GM23338 (cell line): Measurements from ENCODE around the gene MPHOSPH6. TPM values are rescaled to one million over a fixed set of nuclear protein-coding genes. Genes with fewer than 3 reads are reported as not detected.

Source experiments
- ATAC-seq: fragments of 200-7000 bp; cut with Tn5 transposase; 3 replicates; pipeline ENCODE4 v1.9.1; 2020
- DNase-seq: peaks from one replicate; pipeline ENCODE4 v3.0.0-alpha.2; 2015; ENCODE audit warnings: low spot score
- H2AFZ ChIP-seq: fragments of 200-600 bp; sonication (generic); 2 replicates; pipeline ENCODE4 v1.8.0; 2016; ENCODE audit warnings: antibody characterized with exemption, mild to moderate bottlenecking, moderate library complexity
- H3F3A ChIP-seq: fragments of 200-600 bp; sonication (generic); replicated peaks from 2 replicates; pipeline ENCODE4 v1.8.0; 2017; ENCODE audit warnings: antibody characterized with exemption, mixed run types, low read depth
- H3K27ac ChIP-seq: fragments of 200-600 bp; sonication (generic); 2 replicates; pipeline ENCODE4 v1.6.1; 2016; ENCODE audit warnings: low read depth
- H3K27me3 ChIP-seq: fragments of 200-600 bp; sonication (generic); 2 replicates; pipeline ENCODE4 v1.8.0; 2016; ENCODE audit warnings: mild to moderate bottlenecking, mixed run types, moderate library complexity; ENCODE audit not compliant: insufficient read depth
- H3K36me3 ChIP-seq: fragments of 200-600 bp; sonication (generic); 2 replicates; pipeline ENCODE4 v1.8.0; 2016; ENCODE audit warnings: mild to moderate bottlenecking; ENCODE audit not compliant: insufficient read depth
- H3K4me1 ChIP-seq: fragments of 200-600 bp; sonication (generic); 2 replicates; pipeline ENCODE4 v1.8.0; 2016; ENCODE audit warnings: mild to moderate bottlenecking, moderate library complexity; ENCODE audit not compliant: insufficient read depth
- H3K4me2 ChIP-seq: fragments of 200-600 bp; sonication (generic); 2 replicates; pipeline ENCODE4 v1.7.1; 2017; ENCODE audit warnings: mixed run types
- H3K4me3 ChIP-seq: fragments of 200-600 bp; sonication (generic); 2 replicates; pipeline ENCODE4 v1.6.1; 2016; ENCODE audit warnings: mixed run types
- H3K79me2 ChIP-seq: fragments of 200-600 bp; sonication (generic); replicated peaks from 2 replicates; pipeline ENCODE4 v1.8.0; 2017; ENCODE audit warnings: mild to moderate bottlenecking; ENCODE audit not compliant: insufficient read depth
- H3K9me2 ChIP-seq: fragments of 200-600 bp; sonication (generic); 2 replicates; pipeline ENCODE4 v1.8.0; 2017; ENCODE audit not compliant: insufficient read depth
- H4K20me1 ChIP-seq: fragments of 200-600 bp; sonication (generic); replicated peaks from 2 replicates; pipeline ENCODE4 v1.8.0; 2017; ENCODE audit warnings: mild to moderate bottlenecking; ENCODE audit not compliant: insufficient read depth
- H3K27ac Mint-ChIP-seq: 2 replicates; pipeline ENCODE4 v1.8.0; 2020; ENCODE audit warnings: inconsistent platforms, mild to moderate bottlenecking, moderate library complexity, mixed read lengths
- H3K27me3 Mint-ChIP-seq: 3 replicates; pipeline ENCODE4 v1.8.0; 2022; ENCODE audit warnings: low read depth, mild to moderate bottlenecking, moderate library complexity, mixed read lengths, inconsistent platforms; ENCODE audit not compliant: insufficient read depth, poor library complexity
- H3K36me3 Mint-ChIP-seq: 3 replicates; pipeline ENCODE4 v1.8.0; 2021; ENCODE audit warnings: low read depth, mild to moderate bottlenecking, inconsistent platforms, moderate library complexity, mixed read lengths
- H3K4me1 Mint-ChIP-seq: 3 replicates; pipeline ENCODE4 v1.8.0; 2020; ENCODE audit warnings: mild to moderate bottlenecking, inconsistent platforms, mixed read lengths
- H3K4me3 Mint-ChIP-seq: 3 replicates; pipeline ENCODE4 v1.8.0; 2021; ENCODE audit warnings: moderate library complexity, mild to moderate bottlenecking, inconsistent platforms, mixed read lengths
- H3K9me3 Mint-ChIP-seq: 3 replicates; pipeline ENCODE4 v1.8.0; 2020; ENCODE audit warnings: moderate library complexity, mild to moderate bottlenecking, inconsistent platforms, mixed read lengths
- CREB1 ChIP-seq: fragments of 250-450 bp; sonication (Bioruptor Pico); IDR thresholded peaks from 2 replicates; pipeline ENCODE4 v1.5.0; 2020; ENCODE audit warnings: low read depth, mild to moderate bottlenecking, moderate library complexity
- EZH2 ChIP-seq: fragments of 200-600 bp; sonication (generic); IDR thresholded peaks from one replicate; pipeline ENCODE4 v1.8.0; 2017; ENCODE audit warnings: antibody characterized with exemption, mild to moderate bottlenecking, low read depth; ENCODE audit not compliant: unreplicated experiment
- EZH2phosphoT487 ChIP-seq: fragments of 200-600 bp; sonication (generic); IDR thresholded peaks from one replicate; pipeline ENCODE4 v1.8.1; 2018; ENCODE audit warnings: antibody characterized with exemption; ENCODE audit not compliant: unreplicated experiment
- JUNB ChIP-seq: IDR thresholded peaks from one replicate; pipeline ENCODE4 v1.6.1; 2016; ENCODE audit warnings: antibody characterized with exemption; ENCODE audit not compliant: unreplicated experiment
- NANOG ChIP-seq: IDR thresholded peaks from 2 replicates; pipeline ENCODE4 v1.6.1; 2016; ENCODE audit warnings: antibody characterized with exemption, borderline replicate concordance
- POLR2AphosphoS5 ChIP-seq: IDR thresholded peaks from 2 replicates; pipeline ENCODE4 v1.6.1; 2016; ENCODE audit warnings: antibody characterized with exemption, low read depth
- STAT1 ChIP-seq: IDR thresholded peaks from one replicate; pipeline ENCODE4 v1.6.1; 2016; ENCODE audit warnings: antibody characterized with exemption; ENCODE audit not compliant: unreplicated experiment
- ZNF114 ChIP-seq: fragments of 250-450 bp; sonication (Bioruptor Pico); IDR thresholded peaks from 2 replicates; pipeline ENCODE4 v1.5.0; 2020; ENCODE audit warnings: mild to moderate bottlenecking, moderate library complexity
- ZNF331 ChIP-seq: fragments of 250-450 bp; sonication (Bioruptor Pico); IDR thresholded peaks from 2 replicates; pipeline ENCODE4 v1.5.0; 2020; ENCODE audit warnings: low read depth, mild to moderate bottlenecking, moderate library complexity
- polyA plus RNA-seq: library from polyadenylated mRNA; unstranded; fragments of >200 nt; fragmentation: Nextera tagmentation; extraction: Ambion mirVana; gene quantifications from 2 replicates; pipeline ENCODE4 v1.2.1, GENCODE V29; 2016
- total RNA-seq: library from RNA; depleted of rRNA; stranded (reverse); fragments of >200 nt; shearing (Covaris generic); gene quantifications from 2 replicates; pipeline ENCODE4 v1.2.3, GENCODE V29; 2014
- TF ChIP-seq, protein P1 (sequence below): IDR thresholded peaks from one replicate; pipeline ENCODE4 v1.6.1; 2018; ENCODE audit warnings: antibody characterized with exemption; ENCODE audit not compliant: unreplicated experiment
- TF ChIP-seq, protein P2 (sequence below), 2 experiments: fragments of 200-600 bp in 1 of 2; sonication (generic) in 1 of 2; conservative IDR thresholded peaks; 2 replicates each; pipeline versions ENCODE4 v1.5.1 to v1.6.1; 2016 to 2017; ENCODE audit warnings: antibody characterized with exemption in 2 of 2, low read depth in 2 of 2, mild to moderate bottlenecking in 2 of 2, moderate library complexity in 1 of 2
- TF ChIP-seq, protein P3 (sequence below): IDR thresholded peaks from 2 replicates; pipeline ENCODE4 v1.6.1; 2016; ENCODE audit warnings: antibody characterized with exemption
- TF ChIP-seq, protein P4 (sequence below): fragments of 250-450 bp; sonication (Bioruptor Pico); IDR thresholded peaks from 2 replicates; pipeline ENCODE4 v1.5.0; 2020; ENCODE audit warnings: mild to moderate bottlenecking, moderate library complexity

Gene MPHOSPH6
- total and polyA plus RNA-seq, 2 experiments from 2014 or later = 40.8 to 94.7 TPM

DNA sequence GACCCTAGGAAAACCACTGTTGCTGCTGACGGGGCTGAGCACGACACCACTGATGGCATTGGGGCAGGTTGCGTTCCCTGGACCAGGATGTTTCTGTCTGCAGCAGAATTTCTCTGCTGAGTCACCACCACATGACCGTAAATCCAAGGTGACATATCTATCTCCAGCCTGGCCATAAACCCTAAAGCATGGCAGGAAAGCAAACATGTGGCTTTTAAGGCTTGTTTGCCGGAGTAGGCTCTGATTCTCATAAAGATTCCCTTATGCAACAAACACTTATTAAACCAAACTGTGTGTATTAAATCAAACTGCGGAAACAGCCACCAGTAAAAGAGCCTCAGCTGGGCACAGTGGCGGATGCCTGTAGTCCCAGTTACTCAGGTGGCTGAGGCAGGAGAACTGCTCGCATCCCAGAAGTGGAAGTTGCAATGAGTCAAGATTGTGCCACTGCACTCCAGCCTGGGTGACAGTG is 17.3 kb downstream of the MPHOSPH6 start:
- H3K27me3 ChIP-seq = no peaks in the 10 kb centered on the region
- Mint-ChIP-seq H3K27me3 (no peaks in the 10 kb centered on the region), H3K36me3 (peaks cover 62% of the 10 kb centered on the region), H3K4me3 (no peak overlapping the region), H3K4me1 (peaks cover 21% of the 10 kb centered on the region), H3K9me3 (no peaks in the 10 kb centered on the region), H3K27ac (peak overlapping the region; percentile 60)
- DNase-seq (no peak), ATAC-seq (no peak; the same call in 2 of the 3 replicates)
- 0 out of 2 replicates have a peak overlapping the region, but pooled peaks have one; percentile 18 for H3K27ac ChIP-seq
- no peak overlapping the region for H3K4me2 ChIP-seq
- peaks cover 3% of the 10 kb centered on the region; the same call in 1 of the 2 replicates for H4K20me1 ChIP-seq
- H3K9me2 ChIP-seq = no peaks in the 10 kb centered on the region
- no peak overlapping the region for H2AFZ ChIP-seq
- H3K4me3 ChIP-seq = no peak overlapping the region
- TF ChIP-seq, protein P1, sequence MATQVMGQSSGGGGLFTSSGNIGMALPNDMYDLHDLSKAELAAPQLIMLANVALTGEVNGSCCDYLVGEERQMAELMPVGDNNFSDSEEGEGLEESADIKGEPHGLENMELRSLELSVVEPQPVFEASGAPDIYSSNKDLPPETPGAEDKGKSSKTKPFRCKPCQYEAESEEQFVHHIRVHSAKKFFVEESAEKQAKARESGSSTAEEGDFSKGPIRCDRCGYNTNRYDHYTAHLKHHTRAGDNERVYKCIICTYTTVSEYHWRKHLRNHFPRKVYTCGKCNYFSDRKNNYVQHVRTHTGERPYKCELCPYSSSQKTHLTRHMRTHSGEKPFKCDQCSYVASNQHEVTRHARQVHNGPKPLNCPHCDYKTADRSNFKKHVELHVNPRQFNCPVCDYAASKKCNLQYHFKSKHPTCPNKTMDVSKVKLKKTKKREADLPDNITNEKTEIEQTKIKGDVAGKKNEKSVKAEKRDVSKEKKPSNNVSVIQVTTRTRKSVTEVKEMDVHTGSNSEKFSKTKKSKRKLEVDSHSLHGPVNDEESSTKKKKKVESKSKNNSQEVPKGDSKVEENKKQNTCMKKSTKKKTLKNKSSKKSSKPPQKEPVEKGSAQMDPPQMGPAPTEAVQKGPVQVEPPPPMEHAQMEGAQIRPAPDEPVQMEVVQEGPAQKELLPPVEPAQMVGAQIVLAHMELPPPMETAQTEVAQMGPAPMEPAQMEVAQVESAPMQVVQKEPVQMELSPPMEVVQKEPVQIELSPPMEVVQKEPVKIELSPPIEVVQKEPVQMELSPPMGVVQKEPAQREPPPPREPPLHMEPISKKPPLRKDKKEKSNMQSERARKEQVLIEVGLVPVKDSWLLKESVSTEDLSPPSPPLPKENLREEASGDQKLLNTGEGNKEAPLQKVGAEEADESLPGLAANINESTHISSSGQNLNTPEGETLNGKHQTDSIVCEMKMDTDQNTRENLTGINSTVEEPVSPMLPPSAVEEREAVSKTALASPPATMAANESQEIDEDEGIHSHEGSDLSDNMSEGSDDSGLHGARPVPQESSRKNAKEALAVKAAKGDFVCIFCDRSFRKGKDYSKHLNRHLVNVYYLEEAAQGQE = no peak
- no peak for TF ChIP-seq NANOG
- no peak for TF ChIP-seq STAT1
- TF ChIP-seq JUNB = no peak
- TF ChIP-seq ZNF114 (CRISPR knock-in tag) = no peak
- no peak for TF ChIP-seq ZNF331 (CRISPR knock-in tag)
- TF ChIP-seq, protein P2, sequence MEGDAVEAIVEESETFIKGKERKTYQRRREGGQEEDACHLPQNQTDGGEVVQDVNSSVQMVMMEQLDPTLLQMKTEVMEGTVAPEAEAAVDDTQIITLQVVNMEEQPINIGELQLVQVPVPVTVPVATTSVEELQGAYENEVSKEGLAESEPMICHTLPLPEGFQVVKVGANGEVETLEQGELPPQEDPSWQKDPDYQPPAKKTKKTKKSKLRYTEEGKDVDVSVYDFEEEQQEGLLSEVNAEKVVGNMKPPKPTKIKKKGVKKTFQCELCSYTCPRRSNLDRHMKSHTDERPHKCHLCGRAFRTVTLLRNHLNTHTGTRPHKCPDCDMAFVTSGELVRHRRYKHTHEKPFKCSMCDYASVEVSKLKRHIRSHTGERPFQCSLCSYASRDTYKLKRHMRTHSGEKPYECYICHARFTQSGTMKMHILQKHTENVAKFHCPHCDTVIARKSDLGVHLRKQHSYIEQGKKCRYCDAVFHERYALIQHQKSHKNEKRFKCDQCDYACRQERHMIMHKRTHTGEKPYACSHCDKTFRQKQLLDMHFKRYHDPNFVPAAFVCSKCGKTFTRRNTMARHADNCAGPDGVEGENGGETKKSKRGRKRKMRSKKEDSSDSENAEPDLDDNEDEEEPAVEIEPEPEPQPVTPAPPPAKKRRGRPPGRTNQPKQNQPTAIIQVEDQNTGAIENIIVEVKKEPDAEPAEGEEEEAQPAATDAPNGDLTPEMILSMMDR (conservative IDR thresholded peaks at IDR 0.05; ENCODE audit: low read depth in 2 of 2) = no peak
- TF ChIP-seq CREB1 (CRISPR knock-in tag) = no peak
- TF ChIP-seq, protein P3, sequence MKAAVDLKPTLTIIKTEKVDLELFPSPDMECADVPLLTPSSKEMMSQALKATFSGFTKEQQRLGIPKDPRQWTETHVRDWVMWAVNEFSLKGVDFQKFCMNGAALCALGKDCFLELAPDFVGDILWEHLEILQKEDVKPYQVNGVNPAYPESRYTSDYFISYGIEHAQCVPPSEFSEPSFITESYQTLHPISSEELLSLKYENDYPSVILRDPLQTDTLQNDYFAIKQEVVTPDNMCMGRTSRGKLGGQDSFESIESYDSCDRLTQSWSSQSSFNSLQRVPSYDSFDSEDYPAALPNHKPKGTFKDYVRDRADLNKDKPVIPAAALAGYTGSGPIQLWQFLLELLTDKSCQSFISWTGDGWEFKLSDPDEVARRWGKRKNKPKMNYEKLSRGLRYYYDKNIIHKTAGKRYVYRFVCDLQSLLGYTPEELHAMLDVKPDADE = no peak
- no peak for TF ChIP-seq POLR2AphosphoS5
- TF ChIP-seq, protein P4, sequence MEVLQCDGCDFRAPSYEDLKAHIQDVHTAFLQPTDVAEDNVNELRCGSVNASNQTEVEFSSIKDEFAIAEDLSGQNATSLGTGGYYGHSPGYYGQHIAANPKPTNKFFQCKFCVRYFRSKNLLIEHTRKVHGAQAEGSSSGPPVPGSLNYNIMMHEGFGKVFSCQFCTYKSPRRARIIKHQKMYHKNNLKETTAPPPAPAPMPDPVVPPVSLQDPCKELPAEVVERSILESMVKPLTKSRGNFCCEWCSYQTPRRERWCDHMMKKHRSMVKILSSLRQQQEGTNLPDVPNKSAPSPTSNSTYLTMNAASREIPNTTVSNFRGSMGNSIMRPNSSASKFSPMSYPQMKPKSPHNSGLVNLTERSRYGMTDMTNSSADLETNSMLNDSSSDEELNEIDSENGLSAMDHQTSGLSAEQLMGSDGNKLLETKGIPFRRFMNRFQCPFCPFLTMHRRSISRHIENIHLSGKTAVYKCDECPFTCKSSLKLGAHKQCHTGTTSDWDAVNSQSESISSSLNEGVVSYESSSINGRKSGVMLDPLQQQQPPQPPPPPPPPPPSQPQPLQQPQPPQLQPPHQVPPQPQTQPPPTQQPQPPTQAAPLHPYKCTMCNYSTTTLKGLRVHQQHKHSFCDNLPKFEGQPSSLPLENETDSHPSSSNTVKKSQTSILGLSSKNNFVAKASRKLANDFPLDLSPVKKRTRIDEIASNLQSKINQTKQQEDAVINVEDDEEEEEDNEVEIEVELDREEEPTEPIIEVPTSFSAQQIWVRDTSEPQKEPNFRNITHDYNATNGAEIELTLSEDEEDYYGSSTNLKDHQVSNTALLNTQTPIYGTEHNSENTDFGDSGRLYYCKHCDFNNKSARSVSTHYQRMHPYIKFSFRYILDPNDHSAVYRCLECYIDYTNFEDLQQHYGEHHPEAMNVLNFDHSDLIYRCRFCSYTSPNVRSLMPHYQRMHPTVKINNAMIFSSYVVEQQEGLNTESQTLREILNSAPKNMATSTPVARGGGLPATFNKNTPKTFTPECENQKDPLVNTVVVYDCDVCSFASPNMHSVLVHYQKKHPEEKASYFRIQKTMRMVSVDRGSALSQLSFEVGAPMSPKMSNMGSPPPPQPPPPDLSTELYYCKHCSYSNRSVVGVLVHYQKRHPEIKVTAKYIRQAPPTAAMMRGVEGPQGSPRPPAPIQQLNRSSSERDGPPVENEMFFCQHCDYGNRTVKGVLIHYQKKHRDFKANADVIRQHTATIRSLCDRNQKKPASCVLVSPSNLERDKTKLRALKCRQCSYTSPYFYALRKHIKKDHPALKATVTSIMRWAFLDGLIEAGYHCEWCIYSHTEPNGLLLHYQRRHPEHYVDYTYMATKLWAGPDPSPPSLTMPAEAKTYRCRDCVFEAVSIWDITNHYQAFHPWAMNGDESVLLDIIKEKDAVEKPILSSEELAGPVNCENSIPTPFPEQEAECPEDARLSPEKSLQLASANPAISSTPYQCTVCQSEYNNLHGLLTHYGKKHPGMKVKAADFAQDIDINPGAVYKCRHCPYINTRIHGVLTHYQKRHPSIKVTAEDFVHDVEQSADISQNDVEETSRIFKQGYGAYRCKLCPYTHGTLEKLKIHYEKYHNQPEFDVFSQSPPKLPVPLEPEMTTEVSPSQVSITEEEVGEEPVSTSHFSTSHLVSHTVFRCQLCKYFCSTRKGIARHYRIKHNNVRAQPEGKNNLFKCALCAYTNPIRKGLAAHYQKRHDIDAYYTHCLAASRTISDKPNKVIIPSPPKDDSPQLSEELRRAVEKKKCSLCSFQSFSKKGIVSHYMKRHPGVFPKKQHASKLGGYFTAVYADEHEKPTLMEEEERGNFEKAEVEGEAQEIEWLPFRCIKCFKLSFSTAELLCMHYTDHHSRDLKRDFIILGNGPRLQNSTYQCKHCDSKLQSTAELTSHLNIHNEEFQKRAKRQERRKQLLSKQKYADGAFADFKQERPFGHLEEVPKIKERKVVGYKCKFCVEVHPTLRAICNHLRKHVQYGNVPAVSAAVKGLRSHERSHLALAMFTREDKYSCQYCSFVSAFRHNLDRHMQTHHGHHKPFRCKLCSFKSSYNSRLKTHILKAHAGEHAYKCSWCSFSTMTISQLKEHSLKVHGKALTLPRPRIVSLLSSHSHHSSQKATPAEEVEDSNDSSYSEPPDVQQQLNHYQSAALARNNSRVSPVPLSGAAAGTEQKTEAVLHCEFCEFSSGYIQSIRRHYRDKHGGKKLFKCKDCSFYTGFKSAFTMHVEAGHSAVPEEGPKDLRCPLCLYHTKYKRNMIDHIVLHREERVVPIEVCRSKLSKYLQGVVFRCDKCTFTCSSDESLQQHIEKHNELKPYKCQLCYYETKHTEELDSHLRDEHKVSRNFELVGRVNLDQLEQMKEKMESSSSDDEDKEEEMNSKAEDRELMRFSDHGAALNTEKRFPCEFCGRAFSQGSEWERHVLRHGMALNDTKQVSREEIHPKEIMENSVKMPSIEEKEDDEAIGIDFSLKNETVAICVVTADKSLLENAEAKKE (CRISPR knock-in tag) = no peak
- TF ChIP-seq EZH2phosphoT487 = no peak
- TF ChIP-seq EZH2 = no peak
- peaks cover 11% of the 10 kb centered on the region for H3K4me1 ChIP-seq
- H3K36me3 ChIP-seq = peaks cover 13% of the 10 kb centered on the region
- H3K79me2 ChIP-seq = peaks cover 59% of the 10 kb centered on the region
- H3F3A ChIP-seq = no peaks in the 10 kb centered on the region
